ENCODE results near the gene ASPDH.
"Not testable (repeated sequence)": the region's sequence is repeated elsewhere in the genome, so short reads cannot be mapped to it uniquely, and the experiment has no call there.

The ASPDH gene

DNA sequence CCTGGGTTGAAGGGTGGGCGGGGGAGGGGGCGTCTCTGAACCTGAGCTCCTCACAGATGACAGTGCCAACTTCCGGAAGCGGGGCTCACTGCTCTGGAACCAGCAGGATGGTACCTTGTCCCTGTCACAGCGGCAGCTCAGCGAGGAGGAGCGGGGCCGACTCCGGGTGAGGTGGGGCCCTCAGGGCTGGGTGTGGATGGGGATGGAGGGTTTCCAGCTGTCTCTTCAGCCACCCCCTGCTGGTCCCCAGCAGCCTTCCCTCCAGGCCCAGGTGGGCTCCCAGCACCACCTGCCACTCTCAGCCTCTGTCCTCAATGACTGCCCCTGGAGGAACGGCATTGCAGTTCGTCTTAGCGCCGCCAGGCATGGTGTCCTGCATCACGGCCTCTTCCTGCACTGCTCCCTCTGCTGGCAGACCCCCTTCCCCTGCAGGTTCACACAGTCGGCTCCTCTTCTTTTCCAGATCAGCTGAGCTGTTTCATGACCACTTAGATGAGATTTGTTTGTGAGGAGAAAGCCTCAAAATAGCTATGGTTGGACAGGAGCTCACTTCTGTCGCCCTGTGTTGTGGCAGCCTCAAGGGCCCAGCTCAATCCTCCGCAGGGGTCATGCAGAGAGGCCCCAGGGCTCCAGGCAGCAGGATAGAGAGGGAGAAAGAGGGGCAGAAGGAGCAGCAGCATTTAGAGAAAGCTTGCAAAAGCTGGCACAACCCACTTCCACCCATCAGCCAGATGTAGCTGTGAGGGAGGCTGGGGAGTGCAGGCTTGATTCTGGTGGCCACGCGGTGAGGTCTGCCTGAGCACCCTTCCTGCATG is 34.6 kb downstream of the ASPDH start:
- peak; percentile 89 for DNase-seq (ENCODE audit: low spot score)

DNA sequence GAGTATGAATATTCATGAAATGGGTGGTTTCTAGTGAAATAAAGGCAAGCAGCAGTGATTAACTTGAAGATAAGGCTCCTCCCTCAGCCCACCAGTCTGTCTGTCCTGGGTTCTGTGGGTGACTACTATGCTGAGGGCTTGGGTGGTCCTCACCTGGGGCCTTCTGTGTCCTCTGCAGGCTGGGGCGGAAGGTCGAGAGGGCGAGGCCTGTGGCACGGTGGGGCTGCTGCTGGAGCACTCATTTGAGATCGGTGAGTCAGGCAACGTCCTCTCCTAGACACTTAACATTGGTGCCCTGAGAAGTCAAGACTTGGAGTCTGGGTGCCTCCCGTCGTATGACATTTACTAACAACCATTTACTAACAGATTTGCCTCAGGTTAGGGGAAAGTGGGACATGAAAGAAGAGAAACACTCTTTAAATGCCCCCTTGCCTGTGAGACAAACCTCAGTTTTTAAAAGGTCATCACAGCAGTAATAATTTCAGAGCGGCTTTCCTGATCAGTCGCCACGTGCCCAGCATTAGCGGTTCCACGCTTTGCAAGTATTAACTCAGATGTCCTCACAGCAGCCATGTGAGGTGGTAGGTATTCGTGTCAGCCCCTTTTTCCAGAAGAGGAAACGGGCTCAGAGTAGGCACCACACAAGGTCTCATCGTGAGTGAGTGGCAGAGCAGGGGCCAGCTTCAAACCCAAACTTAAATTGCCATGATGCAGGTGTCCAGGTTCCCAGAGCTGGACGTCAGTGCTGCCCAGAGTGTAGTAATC is 35.8 kb downstream of the ASPDH start:
- no peak for DNase-seq (ENCODE audit: low spot score)

DNA sequence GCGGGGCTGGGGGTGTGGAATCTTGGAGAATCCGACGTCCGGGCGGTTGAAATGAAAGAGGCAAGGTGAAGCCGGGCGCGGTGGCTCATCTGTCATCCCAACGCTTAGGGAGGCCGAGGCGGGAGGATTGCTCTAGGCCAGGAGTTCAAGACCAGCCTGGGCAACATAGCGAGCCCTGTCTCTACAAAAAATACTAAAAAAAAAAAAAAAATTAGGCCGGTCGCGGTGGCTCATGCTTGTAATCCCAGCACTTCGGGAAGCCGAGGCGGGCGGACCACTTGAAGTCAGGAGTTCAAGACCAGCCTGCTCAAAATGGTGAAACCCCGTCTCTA is 36.8 kb downstream of the ASPDH start:
- DNase-seq (ENCODE audit: low spot score) = no peak

DNA sequence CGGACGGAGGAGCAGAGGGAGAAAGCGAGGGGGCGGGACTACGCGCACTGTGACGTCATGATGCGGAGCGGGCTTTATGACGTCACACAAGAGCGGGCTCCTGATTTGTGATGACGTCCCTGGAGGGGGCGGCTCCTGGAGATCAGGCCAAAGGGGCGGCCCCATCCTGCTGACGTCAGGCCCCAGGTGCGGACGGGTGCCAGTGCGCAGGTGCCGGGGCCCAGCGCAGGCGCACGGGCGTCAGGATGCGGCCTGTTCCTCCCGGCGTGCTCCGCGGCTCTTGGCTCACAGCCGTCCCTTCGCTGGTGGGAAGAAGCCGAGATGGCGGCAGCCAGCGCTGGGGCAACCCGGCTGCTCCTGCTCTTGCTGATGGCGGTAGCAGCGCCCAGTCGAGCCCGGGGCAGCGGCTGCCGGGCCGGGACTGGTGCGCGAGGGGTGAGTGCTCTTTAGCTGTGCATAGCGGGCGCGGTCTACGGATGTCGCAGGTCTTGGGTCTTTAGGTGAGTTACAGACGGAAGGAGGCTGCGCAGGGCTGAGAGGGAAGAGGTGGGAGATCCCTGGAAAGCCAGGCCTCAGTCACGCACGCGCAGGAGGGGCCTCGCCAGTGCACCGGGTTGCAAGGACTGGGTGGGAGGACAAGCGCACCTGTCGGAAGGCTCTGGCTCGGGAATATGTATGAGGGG is 37.3 kb downstream of the ASPDH start, which contains the start of the genes EMC10 and GARIN5A:
TSS of gene EMC10 (plus strand) at position 284 of the 683 bp plus-strand sequence. CDS start at position 322, 38 bp downstream.
TSS of gene GARIN5A (minus strand) at position 625 of the 683 bp plus-strand sequence. CDS start at position 165, 460 bp downstream.
- DNase-seq (ENCODE audit: low spot score) = peak; percentile 86

DNA sequence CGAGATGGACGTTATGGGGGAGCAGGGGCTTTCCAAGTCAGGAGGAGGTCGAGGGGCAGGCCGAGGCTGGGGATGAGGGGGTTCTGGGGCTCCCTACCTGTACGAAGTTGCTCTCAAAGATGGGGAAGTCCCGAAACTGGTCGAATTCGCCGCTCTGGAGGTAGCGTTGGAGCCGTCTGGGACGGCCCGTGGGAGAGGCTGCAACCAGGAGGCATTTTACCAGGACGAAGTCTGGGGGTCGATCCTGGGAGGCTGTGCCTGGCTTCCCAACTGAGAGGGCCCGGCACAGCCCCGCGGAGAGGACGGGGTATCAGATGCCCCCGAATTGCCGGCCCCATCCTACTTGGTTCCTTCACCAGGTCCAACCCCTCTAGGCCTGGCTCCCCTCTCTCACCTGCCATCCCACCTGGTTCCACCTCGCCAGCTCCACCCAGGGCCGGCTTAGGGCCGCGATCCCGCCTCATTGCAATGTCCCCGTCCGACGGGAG is 37.9 kb downstream of the ASPDH start:
- no peak for DNase-seq (ENCODE audit: low spot score)

DNA sequence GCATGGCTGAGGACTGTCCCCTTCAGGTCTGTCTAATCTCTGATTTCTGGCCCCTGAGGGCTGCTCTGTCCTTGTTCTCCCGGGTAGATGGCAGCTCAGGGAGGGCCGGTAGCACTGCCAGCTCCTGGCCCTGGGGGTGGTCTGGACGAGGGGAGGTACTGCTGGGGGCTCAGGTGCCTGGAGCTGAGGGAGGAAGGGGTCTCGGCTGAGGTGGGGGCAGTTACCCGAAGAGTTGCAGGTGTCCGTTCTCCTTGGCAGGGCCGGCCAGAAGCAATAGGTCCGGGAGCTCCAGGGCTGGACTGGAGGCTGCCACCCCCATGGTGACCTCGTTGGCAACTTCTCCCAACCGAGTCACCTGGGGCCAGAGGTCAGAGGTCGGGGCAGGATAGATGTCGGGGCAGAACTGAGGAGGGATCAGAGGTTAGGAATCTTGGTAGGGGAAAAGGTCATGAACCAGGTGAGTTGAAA is 38.6 kb downstream of the ASPDH start:
- no peak for DNase-seq (ENCODE audit: low spot score)

DNA sequence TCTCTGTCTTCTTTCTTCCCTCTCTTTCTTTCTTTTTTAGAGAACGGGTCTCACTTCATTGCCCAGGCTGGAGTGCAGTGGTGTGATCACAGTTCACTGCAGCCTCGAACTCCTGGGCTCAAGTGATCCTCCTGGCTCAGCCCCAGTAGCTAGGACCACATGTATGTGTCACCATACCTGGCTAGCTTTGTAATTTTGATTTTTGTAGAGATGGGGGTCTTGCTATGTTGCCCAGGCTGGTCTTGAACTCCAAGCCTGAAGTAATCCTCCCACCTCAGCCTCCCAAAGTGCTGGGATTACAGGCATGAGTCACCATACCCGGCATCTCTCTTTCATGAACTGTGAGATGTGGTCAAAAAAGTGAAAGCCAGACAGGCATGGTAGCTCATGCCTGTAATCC is 40.4 kb downstream of the ASPDH start:
- not testable (repeated sequence) for DNase-seq (ENCODE audit: low spot score)

DNA sequence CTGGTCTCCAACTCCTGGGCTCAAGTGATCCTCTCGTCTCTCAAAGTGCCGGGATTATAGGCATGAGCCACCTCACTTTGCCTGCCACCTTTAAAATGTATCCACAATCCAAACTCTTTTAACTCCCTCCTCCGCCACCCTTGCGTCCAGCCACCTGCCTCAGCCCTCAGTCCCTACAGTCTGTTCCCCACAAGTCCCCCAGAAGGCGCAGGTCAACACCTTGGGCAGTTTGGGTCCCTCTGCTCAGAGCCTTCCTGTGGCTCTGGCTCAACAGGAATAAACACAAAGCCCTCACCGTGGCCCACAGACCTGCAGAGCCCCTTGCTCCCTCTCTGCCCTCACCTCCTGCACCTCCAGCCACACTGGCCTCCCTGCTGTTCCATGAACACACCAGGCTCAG is 44.9 kb downstream of the ASPDH start:
- DNase-seq (ENCODE audit: low spot score) = no peak

DNA sequence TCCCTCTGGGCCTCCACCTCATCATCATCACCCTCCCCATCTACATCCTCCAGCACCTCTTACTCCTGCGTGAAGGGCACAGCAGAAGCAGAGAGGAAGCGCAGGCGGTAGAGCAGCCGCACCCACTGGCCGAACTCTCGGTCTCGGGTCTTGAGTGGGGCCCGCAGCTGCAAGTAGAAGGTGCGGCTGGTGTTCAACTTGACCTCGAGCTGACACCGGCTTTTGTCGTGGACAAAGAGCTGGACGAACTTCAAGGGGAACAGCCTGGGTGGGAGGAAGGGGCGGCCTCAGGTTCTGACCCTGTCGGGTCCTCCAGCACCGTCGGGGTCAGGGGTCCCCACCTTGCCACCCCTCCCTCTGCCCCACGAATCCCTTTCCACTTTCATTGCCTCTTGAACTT is 46.1 kb downstream of the ASPDH start:
- DNase-seq (ENCODE audit: low spot score) = no peak

DNA sequence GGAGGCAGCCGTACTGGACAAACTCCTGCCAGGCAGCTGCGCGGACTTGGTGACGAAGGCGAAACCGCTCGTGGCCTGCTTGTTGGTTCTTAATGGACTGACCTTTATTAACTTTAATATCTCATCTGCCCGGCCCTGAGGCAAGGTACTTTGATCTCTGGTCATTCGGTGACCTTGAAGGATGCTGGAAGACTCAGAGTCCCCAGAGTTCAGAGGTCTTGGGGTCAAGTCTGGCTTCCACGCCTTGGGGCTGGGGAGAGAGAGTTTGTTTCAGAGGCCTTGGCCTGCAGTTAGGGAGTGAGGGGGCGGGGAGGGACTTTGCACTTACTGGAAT is 47.0 kb downstream of the ASPDH start:
- DNase-seq (ENCODE audit: low spot score) = no peak

DNA sequence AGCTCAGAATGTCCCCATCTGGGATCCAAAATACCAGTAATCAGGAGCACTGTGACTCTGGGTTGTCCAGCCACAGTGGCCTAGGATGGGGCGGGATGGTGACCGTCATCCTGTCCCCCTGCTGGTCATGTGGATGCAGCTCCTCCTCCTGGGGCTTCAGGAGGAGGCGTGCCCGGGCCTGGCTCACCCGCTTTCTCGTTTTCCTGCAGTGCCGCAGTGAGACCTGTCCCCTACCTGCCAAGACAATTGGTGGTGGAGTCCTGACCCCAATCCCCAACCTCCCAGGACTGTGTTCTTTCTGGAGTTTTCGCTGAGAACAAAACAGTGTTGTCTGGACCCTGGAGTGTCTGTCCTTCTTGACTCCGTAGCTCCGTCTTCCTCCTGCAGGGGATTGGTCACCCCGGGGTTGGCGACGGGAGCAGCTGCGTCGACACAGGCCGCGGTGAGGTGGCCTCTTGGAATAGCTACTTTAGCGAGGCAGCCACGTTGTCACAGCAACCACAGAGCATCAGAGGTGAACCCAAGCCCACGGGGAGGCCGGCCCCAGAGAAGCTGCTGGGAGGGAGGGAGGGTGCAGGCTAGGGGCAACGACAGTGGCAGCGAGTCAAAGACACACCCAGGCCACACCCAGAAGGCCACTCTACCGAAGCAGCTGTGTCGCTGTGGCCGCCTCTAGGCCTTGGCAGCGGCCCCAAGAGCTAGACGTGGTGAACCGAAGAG is 47.6 kb downstream of the ASPDH start:
- DNase-seq (ENCODE audit: low spot score) = no peak

DNA sequence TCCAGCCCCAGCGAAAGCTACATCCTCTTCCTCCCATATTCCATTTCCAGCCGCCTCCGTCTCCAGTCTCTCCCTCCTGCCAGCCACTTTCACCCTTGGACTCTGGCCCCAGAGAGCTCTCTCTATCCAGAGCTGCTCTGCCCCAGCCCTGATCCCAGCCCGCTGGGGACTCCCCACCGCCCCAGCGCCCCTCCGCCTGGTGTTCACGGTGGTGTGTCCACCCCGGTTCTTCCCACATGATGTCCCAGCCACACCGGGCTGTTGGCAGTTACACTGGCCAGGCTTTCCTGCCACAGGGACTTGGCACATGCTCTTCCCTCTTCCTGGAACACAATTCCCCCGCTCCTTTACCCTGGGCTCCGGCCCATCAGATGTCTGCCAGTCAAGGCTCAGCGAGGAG is 48.7 kb downstream of the ASPDH start:
- no peak for DNase-seq (ENCODE audit: low spot score)

DNA sequence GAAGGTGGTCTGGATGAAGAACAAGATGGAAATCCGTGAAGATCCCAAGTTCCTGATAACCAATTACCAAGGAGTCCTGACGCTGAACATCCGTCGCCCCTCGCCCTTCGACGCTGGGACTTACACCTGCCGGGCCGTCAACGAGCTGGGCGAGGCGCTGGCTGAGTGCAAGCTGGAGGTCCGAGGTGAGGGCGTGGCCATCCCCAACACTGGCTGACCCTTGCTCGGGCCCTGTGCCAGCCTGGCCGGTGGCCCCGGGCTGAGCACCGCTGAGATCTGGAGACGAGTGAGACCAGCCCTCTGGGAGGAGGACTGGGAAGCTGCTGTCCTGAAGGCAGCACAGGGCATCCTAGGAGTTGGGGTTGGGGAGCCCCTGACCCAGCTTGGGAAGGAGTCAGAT is 49.4 kb downstream of the ASPDH start:
- no peak for DNase-seq (ENCODE audit: low spot score)

DNA sequence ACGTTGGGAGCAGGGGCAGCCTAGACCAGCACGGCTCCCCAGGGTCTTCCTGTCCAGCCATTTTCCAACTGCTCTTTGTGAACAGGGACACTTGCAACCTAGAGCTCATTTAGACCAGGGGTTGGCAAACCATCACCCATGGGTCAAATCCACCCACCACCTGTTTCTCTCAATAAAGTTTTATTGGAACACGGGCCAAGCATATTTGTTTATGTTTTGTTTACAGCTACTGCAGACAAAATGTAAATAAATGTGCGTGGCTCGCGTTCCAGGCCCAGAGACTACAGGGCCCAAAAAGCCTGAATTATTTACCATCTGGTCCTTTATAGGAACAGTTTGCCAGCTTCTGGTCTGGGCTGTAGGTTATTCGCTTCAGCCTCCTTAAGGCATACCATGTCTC is 50.7 kb downstream of the ASPDH start:
- DNase-seq (ENCODE audit: low spot score) = no peak
